ENCODE data around the gene PXMP2. TPM values are rescaled to one million over a fixed set of nuclear protein-coding genes. Genes with fewer than 3 reads are reported as not detected.

Gene PXMP2
- total and polyA plus RNA-seq, 4 donors: 43.8 to 259 (median 135) TPM

DNA sequence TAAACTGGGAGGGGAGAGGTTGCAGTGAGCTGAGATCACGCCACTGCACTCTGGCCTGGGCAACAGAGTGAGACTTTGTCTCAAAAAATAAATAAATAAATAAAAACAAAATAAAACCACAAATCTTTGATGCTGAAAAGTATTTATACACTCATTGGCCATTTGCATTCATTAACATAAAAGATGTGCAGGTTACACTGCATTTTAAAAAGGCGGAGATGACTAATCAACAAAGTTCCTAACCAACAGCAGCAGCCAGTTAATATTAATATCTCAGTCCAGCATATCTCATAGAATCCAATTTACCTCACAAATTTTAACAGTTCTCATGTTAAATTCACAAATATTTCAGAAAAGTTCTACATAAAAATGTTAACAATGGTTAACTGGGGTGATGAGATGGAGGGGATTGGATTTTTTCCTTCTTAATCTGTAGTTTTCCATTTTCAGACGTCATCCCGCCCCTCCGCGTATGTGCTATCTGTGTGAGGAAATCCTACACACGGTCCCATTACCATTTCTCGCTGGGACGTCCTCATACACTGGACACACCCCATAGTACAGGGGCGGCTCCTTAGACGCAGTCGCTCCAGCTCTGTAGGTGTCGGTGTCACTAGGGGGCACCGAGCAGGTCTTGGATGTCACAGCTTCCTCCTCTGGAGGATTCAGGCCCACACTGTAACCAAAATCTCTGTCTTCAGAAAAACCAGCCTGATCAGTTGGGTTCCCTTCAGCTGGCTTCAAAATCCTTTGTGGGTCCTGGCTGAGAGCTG lies 67.0 kb downstream of the PXMP2 start:
- 87% methylated on average over 14 of the region's 14 CpGs for WGBS
- no peak for DNase-seq (ENCODE audit: low spot score)
- no peak overlapping the region for H3K27ac ChIP-seq (ENCODE audit: low read depth in 1 of 2, low read length in 2 of 2)
- H3K27me3 ChIP-seq (ENCODE audit: control insufficient read depth in 4 of 4, insufficient read depth in 4 of 4, low read length in 3 of 4): no peaks in the 10 kb centered on the region
- no peaks in the 10 kb centered on the region for H3K9me3 ChIP-seq (ENCODE audit: control insufficient read depth in 4 of 4, low read length in 3 of 4)
- no peak for TF ChIP-seq RXRA (IDR thresholded peaks at IDR 0.05)
- TF ChIP-seq, protein P1, sequence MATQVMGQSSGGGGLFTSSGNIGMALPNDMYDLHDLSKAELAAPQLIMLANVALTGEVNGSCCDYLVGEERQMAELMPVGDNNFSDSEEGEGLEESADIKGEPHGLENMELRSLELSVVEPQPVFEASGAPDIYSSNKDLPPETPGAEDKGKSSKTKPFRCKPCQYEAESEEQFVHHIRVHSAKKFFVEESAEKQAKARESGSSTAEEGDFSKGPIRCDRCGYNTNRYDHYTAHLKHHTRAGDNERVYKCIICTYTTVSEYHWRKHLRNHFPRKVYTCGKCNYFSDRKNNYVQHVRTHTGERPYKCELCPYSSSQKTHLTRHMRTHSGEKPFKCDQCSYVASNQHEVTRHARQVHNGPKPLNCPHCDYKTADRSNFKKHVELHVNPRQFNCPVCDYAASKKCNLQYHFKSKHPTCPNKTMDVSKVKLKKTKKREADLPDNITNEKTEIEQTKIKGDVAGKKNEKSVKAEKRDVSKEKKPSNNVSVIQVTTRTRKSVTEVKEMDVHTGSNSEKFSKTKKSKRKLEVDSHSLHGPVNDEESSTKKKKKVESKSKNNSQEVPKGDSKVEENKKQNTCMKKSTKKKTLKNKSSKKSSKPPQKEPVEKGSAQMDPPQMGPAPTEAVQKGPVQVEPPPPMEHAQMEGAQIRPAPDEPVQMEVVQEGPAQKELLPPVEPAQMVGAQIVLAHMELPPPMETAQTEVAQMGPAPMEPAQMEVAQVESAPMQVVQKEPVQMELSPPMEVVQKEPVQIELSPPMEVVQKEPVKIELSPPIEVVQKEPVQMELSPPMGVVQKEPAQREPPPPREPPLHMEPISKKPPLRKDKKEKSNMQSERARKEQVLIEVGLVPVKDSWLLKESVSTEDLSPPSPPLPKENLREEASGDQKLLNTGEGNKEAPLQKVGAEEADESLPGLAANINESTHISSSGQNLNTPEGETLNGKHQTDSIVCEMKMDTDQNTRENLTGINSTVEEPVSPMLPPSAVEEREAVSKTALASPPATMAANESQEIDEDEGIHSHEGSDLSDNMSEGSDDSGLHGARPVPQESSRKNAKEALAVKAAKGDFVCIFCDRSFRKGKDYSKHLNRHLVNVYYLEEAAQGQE (IDR thresholded peaks at IDR 0.05): no peak
- no peak for TF ChIP-seq GABPA (IDR thresholded peaks at IDR 0.05 in 1 of 2, conservative IDR thresholded peaks at IDR 0.05 in 1 of 2)
- no peak for TF ChIP-seq JUND (IDR thresholded peaks at IDR 0.05)
- no peak for TF ChIP-seq YY1 (IDR thresholded peaks at IDR 0.05)
- TF ChIP-seq, protein P2, sequence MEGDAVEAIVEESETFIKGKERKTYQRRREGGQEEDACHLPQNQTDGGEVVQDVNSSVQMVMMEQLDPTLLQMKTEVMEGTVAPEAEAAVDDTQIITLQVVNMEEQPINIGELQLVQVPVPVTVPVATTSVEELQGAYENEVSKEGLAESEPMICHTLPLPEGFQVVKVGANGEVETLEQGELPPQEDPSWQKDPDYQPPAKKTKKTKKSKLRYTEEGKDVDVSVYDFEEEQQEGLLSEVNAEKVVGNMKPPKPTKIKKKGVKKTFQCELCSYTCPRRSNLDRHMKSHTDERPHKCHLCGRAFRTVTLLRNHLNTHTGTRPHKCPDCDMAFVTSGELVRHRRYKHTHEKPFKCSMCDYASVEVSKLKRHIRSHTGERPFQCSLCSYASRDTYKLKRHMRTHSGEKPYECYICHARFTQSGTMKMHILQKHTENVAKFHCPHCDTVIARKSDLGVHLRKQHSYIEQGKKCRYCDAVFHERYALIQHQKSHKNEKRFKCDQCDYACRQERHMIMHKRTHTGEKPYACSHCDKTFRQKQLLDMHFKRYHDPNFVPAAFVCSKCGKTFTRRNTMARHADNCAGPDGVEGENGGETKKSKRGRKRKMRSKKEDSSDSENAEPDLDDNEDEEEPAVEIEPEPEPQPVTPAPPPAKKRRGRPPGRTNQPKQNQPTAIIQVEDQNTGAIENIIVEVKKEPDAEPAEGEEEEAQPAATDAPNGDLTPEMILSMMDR (IDR thresholded peaks at IDR 0.05; ENCODE audit: low read depth, low read length, missing input control): no peak
- TF ChIP-seq EGR1 (IDR thresholded peaks at IDR 0.05; ENCODE audit: low read depth in 2 of 2): no peak
- TF ChIP-seq TAF1 (conservative IDR thresholded peaks at IDR 0.05): no peak
- no peak for TF ChIP-seq RAD21 (IDR thresholded peaks at IDR 0.05)
- TF ChIP-seq HNF4A (conservative IDR thresholded peaks at IDR 0.05): no peak
- TF ChIP-seq, protein P3, sequence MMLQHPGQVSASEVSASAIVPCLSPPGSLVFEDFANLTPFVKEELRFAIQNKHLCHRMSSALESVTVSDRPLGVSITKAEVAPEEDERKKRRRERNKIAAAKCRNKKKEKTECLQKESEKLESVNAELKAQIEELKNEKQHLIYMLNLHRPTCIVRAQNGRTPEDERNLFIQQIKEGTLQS (IDR thresholded peaks at IDR 0.05): no peak
- TF ChIP-seq FOXA2 (IDR thresholded peaks at IDR 0.05): no peak
- no peak for TF ChIP-seq NR2F2 (IDR thresholded peaks at IDR 0.05)
- H3K36me3 ChIP-seq (ENCODE audit: control insufficient read depth in 4 of 4, insufficient read depth in 3 of 4, low read depth in 1 of 4, low read length in 3 of 4): peaks cover 13 to 40% (median 20%) of the 10 kb centered on the region in 4 donors
- no peak overlapping the region for H3K9ac ChIP-seq (ENCODE audit: low read depth in 1 of 2, low read length in 2 of 2)
- no peak overlapping the region for H3K4me3 ChIP-seq (ENCODE audit: low read depth in 1 of 3, low read length in 3 of 3)
- no peaks in the 10 kb centered on the region for H3K4me1 ChIP-seq (ENCODE audit: control insufficient read depth in 4 of 4, insufficient read depth in 4 of 4, low read length in 3 of 4)

Small RNAs within 50 kb of the gene (small RNA-seq; reads per million reads assigned to genes)
- gene RNA5SP379: not detected

Other genes starting within 250 kb of the PXMP2 start
- 1 to 10 TPM; 4.4 to 6.8 TPM for gene FBRSL1, start 197.4 kb upstream of the PXMP2 start, total RNA-seq
- gene FBRSL1, start 197.4 kb upstream of the PXMP2 start, polyA plus RNA-seq: 10 to 100 TPM in 1 of 2 donors, 1 to 10 TPM in 1; 2.5 to 35.5 TPM
- 1 to 10 TPM in 1 of 2 donors, not detected in 1; 2.6 TPM for gene LRCOL1, start 77.0 kb upstream of the PXMP2 start, total RNA-seq
- 10 to 100 TPM in 1 of 2 donors, 1 to 10 TPM in 1; 5.9 to 40.7 TPM for gene LRCOL1, start 77.0 kb upstream of the PXMP2 start, polyA plus RNA-seq
- gene P2RX2, start 68.8 kb upstream of the PXMP2 start, total RNA-seq: not detected
- not detected for gene P2RX2, start 68.8 kb upstream of the PXMP2 start, polyA plus RNA-seq
- 10 to 100 TPM; 31.0 to 39.2 TPM for gene POLE, start 245 bp upstream of the PXMP2 start, total RNA-seq
- gene POLE, start 245 bp upstream of the PXMP2 start, polyA plus RNA-seq: 1 to 10 TPM; 7.6 to 8.4 TPM
- 10 to 100 TPM; 19.0 to 34.0 TPM for gene PGAM5, start 23.3 kb downstream of the PXMP2 start, total RNA-seq
- 10 to 100 TPM in 1 of 2 donors, 1 to 10 TPM in 1; 6.3 to 25.4 TPM for gene PGAM5, start 23.3 kb downstream of the PXMP2 start, polyA plus RNA-seq
- 10 to 100 TPM; 19.8 to 24.1 TPM for gene ANKLE2, start 74.2 kb downstream of the PXMP2 start, total RNA-seq
- gene ANKLE2, start 74.2 kb downstream of the PXMP2 start, polyA plus RNA-seq: 10 to 100 TPM in 1 of 2 donors, 1 to 10 TPM in 1; 8.4 to 11.1 TPM
- 10 to 100 TPM; 21.5 to 43.0 TPM for gene GOLGA3, start 141.3 kb downstream of the PXMP2 start, total RNA-seq
- 10 to 100 TPM in 1 of 2 donors, 1 to 10 TPM in 1; 5.0 to 10.0 TPM for gene GOLGA3, start 141.3 kb downstream of the PXMP2 start, polyA plus RNA-seq
- gene CHFR, start 200.0 kb downstream of the PXMP2 start, total RNA-seq: 10 to 100 TPM; 21.7 to 23.4 TPM
- 1 to 10 TPM; 7.0 to 7.5 TPM for gene CHFR, start 200.0 kb downstream of the PXMP2 start, polyA plus RNA-seq

All from liver (tissue), 10 donors.